Measurements from ENCODE around the gene SLC17A8.

The SLC17A8 gene

DNA sequence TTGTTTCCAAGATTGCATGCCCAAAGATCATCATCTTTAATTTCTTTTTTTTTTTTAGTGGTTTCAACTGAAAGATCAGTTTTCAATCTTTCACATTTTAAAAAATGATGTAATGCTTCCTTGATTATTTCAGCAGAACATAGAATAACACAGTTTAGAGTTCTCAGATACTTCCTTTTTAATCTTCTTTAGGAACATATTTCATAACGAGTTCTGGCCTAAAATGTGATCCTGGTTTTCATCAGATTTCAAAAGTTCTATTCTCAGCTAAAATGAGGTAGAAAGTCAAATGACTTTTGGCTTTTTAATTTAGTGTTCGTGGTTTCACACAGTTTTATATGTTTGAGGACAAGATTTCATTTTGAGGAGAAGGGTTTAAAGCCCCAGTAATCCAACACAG, 76.8 kb downstream of the SLC17A8 start:
- DNase-seq: no peak

DNA sequence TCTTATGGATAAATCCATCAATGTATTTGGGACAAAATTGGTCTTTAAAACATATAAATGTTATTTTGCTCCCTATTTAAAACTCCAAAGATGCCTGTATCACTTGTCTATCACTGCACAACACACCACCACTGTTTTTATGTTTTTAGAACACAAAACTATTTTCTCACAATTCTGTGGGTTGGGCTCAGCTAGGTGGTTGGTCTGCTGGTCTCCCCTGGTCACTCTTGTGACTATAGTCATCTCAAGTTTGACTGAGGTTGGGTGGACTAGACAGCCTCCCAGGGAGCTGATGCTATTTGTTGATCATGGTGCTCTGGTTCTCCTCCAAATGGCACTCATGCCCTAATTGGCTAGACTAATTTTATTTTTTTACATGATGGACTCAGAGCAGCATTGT, 77.3 kb downstream of the SLC17A8 start:
- no peak for DNase-seq

DNA sequence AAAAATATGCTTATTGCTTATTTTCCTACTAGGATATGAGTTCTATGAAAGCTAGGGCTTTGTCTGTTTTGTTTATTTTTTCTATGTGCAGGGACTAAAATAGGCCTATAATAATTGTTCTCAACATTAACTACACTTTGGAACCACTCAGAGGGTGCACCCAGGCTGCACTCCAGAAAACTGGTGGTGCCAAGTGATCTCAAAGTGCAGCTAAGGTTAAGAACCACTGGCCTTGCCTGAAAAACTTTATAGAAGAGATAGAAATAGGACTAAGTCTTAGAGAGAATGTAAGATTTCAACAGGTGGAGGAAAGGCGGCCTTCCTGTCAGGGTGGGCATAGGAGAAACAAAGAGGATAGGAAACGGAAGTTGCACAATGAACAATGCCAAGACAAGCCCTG, 79.1 kb downstream of the SLC17A8 start:
- no peak for DNase-seq

DNA sequence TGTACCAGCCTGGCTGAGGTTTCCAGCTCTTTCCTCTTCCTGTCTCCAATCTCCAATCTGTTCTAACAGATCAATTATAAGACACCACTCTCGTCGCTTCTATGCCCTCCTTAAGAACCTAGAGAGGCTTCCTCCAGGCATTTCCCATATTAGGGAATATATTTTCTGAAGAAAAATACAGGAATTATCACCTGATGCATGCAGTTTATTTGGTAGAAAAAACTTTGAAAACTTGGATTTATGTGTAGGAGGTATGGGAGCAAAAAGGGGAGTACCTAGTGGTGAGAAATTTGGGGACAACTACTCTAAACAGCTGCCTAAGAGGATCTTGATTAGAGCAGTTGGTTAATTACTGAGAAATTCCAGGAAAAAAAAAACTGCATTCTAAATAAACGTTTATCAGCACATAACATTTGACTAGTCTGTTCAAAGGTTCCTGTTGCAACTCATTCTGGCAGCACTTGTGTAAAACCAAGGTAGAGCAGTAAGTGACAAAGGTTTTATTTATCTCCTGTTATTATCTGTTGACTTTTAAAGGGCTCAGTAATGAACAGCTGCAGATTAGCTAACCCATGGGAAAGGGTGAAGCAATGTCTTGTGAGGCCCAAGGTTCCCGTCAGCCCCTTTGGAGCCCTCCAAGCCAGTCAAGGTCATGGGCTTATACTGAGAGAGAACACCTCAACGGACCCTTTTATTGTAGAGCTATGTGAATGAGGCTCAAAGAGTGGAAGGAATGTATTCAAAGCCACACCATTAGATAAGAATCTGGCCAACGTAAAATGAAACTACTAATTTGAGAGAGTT, 80.4 kb downstream of the SLC17A8 start:
- DNase-seq: peak; percentile 38

DNA sequence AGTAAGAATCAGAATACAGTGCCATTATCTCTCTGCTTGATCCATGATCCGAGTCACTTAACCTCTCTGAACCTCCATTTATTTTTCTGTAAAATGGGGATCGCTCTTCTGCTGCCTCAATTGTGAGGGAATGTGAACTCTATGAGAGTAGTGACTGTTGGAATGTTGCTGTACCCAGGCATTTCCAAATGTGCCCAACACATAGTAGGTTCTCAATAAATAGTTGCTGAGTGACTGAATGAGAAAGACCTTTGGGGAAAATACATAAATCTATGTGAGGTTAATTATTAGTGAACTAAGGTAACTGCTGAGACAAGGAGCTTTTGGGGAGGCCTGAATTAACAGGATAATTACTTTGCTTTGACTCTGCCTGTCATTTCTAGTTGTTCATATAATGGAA, 82.9 kb downstream of the SLC17A8 start:
- DNase-seq: no peak

DNA sequence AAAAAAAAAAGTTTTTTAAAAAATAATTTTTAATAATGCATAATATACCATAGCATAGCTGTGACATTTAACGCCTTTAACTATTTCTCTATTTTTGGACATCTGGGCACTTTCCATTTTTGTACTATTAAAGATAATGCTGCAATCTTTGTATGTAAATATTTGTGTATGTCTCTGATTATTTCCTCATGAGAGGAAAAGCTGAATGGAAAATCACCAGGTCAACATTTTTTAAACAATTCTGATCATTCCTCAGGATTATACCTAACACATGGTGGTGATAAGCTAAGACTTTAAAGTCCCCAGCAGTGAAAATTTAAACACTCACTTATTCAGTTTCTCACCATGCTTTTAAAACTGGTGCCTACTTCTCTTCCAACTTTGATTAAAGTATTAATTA, 85.5 kb downstream of the SLC17A8 start:
- DNase-seq: no peak

DNA sequence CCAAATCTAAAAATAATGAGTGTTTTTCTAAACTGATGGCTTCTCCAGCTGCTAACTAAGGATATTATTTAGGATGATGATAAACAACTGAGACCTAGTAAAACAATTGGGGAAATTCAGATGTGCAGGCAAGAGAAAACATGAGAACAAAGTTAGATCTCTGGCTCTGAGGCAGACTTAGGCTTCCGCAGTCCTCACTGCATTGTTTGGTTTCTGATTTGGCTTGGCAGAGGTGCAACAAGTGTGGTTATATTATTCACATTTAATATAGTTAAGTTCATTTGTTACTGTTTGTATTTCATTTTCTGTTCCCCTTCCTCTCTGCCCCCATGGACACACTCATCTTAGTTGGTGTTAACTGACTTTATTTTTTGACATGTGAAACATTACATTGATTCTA, 86.6 kb downstream of the SLC17A8 start:
- no peak for DNase-seq

DNA sequence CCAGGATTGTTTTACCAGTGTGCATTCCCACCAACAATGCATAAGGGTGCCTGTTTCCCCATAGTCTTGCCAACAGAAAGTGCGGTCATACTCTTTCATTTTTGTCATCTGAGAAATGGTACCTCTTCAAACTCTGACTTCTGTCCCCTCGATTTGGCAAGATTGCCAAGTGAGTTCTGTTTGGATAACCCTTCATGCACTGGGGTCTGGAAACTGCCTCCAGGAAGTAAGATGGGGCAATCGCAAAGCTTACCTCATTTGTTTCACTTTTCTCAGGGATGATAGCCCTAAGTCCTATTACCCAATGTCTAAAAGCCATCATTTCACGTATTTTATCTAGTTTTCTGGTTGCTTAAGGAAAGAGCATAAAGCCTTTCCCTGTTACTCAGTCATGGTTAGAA, 88.2 kb downstream of the SLC17A8 start:
- no peak for DNase-seq

DNA sequence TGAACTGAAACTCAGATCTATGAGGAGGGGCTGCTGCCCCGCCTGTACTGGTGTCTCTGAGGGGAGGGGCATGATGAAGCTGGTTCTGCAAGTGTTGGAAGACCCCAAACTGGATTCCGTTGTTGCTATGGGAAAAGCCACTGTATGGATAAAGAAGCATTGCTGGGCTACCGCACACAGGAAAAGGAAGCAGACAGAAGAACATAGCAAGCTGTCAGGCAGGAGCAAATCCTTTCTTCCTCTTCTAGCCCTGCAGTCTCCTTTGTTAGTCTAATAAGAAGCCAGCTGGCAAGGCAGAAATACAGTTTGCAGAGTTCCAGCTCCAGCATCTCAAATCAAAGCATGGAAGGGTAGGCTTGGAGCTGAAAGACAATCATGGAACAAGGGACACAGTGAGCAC, 90.5 kb downstream of the SLC17A8 start:
- peak; percentile 13 for DNase-seq

DNA sequence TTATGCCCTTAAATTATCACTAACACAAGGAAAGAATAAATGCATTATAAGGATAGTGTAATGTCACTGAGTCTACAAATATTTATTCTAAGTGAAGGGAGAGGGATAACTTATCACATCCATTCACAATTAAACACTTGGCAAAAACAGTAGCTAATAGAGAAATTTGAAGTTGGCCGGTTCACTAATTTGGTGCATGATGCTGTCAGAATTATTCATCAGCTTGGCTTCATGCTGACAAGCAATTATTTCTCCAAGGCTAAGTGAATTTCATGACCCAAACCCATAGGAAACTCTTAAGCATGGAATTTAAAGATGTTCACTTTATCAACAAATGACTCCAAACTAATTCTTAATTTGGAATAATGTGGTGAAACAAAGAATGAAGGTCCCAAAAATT, 91.8 kb downstream of the SLC17A8 start:
- DNase-seq: no peak

DNA sequence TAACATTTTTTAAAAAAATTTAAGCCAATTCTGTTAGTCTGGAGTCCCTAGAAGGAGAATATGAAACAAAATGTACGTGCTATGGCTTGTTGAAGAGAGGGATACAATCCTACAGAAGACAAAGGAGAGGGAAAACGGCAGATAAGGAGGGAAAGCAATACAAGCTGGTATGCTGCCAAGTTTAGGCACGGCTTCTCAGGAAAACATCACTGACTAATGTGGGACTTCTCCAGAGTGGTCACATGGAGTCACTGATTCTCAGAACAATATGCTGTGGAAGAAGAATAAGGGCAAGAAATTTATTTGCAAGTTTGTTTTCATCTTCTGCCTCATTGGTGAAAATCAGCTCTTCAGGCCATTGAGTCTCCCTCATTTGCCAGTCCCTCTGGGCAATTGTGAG, 93.9 kb downstream of the SLC17A8 start:
- no peak for DNase-seq

DNA sequence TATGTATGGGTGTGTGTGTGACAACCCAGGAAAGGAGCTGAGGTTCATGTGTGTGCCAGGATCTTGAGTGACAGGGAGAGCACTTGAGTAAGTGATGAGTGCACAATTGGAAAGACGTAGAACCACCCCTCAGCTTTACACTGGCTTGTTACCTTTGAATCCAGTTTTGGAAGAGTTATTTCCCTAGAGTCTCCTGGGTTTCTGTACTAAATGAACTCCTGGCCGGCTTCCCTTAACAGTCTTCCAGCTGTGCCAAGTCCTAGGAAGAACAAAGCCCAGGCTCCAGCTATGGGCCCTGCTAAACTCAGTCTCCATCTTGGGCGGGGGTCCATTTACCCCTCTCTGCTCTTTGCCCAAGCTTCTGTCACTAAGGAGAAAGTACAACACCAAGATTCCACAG, 97.1 kb downstream of the SLC17A8 start:
- DNase-seq: no peak

DNA sequence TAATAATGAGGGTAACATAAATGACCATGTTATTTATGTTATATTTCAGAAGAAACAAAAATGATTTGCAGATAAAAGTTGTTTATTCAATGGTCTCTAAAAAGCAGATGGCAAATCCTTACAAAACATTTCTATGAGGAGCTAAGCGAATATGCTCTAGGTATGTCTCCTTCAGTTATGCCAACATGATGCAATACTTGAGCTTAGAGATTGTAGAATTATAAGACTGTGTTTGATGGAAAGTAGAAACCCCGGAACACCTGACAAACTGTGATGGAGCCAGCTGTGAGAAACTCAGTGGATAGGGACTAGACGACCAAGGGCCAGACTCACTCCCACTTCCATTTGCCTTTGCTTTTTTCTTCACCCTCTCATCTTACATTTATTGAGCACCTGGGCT, 99.0 kb downstream of the SLC17A8 start:
- no peak for DNase-seq

DNA sequence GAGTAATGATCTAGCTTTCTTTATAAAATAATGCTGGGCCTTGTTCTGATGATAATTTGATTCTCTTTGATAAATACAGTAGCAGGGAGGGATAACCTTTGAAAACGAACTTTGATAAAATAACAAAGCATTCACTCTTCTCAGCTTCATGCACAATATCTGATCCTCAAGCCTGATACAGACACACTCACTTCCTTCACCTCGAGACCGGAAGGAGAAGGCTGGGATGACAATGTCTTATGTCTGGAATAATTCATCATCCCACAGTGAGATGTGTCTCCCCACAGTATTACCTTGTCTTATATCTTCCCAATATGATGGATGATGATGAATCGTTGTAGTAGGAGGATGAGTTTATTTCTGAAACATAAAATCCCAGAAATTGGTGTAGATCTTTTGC, 101.3 kb downstream of the SLC17A8 start:
- no peak for DNase-seq

DNA sequence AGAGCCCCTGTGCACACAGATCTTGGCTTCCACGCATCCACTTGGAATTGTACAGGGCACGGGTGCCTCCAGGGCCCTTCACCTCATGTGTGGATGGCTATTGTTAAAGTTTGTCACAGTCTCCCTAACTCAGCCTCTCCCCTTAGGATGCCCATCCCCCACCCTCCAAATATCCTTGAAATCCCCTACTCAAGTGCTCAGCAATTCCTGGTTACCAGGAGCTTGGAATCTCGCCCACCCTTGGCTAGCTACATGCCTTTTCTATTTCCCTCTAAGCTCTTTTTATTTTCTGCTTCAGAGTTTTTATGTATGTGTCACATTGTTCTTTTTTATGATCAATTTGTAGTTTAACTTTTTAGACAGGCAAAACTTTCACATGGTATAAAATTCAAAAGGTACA, 103.8 kb downstream of the SLC17A8 start:
- DNase-seq: no peak

DNA sequence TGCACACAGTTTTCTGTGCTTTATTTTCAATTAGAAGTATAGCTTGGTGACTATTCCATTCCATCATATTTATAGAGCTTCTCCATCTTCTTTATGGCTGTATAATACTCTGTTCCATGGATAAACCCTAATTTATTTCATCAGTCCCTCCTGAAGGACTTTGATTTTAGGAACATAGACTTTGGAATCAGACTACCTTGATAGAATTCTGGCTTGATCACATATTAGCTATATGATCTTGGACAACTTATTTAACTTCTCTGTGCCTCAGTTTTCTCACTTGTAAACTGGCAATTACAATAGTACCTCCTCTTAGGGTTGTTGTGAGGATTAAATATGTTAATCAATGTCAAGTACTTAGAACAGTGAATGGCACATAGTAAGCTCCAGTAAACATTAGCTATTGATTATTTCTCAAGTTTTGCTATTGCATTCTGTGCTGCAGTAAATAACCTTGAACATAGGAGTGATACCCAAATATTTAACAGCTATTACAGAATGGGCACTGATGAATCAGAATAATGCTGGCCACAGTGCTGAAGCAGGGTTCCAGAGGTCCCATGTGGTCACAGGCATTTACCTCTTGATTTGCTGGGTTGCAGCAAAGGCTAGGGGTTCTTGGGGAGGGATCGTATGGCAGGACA, 104.6 kb downstream of the SLC17A8 start:
- no peak for DNase-seq

DNA sequence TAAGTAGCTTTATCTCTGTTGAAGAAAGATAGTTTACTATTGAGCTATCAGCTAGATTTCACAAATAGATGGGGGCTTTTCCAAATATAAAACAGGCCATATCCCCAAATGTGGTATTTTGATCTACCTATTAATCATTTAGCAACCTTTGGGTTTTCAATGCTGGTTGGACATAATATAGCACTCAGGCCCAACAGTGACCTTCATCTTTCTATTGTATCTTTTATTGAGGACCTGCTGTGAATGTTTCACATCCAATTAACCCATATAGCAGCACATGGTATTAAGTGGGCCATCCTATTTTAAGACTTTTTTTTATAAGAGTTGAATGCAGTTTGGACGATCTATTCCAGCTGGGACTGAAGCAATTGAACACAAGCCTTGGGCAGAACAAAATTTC, 106.8 kb downstream of the SLC17A8 start:
- no peak for DNase-seq

DNA sequence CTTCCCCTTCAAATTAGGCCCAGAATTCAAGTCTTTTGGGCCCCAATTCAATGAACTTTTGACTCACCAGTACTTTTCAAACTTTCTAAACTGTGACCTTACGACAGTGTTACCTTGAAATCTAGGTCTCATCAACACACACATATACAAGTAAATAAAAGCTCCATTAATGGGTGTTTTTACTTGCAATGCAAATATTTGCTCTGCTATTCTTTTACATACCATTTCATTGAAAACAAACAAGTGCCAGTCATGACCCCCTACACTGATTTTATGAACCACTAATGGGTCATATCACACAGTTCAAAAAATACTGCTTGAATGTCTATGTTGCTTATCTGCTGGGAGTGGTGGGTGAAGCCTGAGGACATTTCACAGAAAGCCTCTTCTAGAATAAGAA, 107.7 kb downstream of the SLC17A8 start:
- no peak for DNase-seq

DNA sequence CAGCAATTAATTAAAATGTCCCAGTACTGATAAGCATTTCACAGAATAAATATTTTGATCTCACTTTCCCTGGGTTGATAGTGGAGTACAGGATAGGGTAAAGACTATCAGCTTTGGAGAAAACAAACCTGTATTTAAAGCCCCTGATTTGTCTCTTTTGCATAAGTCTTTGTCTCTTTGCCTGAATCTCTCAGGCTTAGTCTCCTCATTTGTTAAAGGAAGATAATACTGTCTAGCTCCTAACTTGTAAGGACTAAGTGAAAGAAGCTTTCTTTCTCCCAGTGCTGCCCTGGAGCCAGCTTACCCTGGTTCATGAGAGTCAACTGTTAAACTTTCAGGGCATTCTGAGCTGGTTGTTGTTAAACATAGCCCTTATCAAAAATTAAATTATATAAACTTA, 111.3 kb downstream of the SLC17A8 start:
- no peak for DNase-seq

All from NCI-H82 (cell line).